ENCODE results near the gene CD4.

DNA sequence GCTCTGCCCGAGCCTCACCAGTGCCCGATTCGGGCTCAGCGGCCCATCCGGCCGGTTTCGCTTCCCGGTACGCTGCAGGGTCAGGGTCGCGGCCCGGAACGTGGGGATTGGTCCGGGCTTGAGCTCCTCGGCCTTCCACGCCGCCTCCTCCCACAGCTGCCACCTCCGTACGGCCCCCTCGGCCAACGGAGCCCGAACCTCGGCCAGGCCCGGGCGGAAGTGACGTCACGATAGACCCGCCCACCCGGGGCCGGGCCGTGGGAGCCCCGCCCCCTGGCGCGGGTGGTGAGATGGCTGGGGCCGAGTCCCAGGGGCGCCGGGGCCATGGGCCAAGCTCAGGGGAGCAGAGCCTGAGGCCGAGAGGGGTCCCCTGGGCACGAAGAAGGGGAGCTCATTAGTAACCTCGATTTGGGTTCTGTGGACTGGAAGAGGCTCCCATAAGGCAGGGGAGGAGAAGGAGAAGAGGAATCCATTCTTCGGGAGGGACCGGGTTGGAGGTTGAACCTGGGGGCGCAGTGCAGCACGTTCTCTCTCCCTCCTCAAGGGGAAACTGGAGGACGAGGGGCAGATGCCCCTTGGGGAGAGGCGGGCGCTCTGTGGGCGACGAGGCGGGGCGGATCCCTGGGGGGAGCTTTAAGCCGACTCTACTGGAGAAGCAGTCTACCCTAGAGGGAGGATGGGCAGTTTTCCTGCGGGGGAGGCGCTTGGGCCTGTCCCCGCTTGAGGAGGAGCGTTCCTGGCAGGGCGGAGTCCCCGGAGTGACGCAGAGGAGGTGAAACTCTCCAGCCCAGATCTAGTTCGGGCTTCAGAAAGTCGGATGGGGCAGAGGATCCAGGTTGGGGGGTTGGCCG lies 36.2 kb upstream of the CD4 start, which contains the start of gene MLF2:
- TF ChIP-seq POLR2A (IDR thresholded peaks at IDR 0.05) (peak; percentile 93 to 94), CTCF (IDR thresholded peaks at IDR 0.05 in 4 of 5, conservative IDR thresholded peaks at IDR 0.05 in 1 of 5) (peak in 1 of 5 experiments; percentile 98)
